GM21381 (cell line): ENCODE measurements around the gene SMYD3.

Experiments used
- ATAC-seq: cut with Tn5 transposase; IDR thresholded peaks from one replicate; pipeline ENCODE4 v1.9.1; 2021; ENCODE audit warnings: mild to moderate bottlenecking, moderate library complexity; ENCODE audit not compliant: unreplicated experiment

SMYD3 gene

GRCh38 chr1:246001837-246002230, 505.2 kb downstream of the SMYD3 start:
- ATAC-seq = no peak

GRCh38 chr1:246001142-246001836, 505.8 kb downstream of the SMYD3 start:
- no peak for ATAC-seq

- no peak for ATAC-seq
Measured at GRCh38 chr1:246000638-246001015, 506.5 kb downstream of the SMYD3 start.

GRCh38 chr1:245999697-246000637, 507.1 kb downstream of the SMYD3 start:
- peak; percentile 56 for ATAC-seq

- ATAC-seq = no peak
Measured at GRCh38 chr1:245997471-245998258, 509.4 kb downstream of the SMYD3 start.

- ATAC-seq = no peak
Measured at GRCh38 chr1:245996811-245997210, 510.3 kb downstream of the SMYD3 start.

- no peak for ATAC-seq
Measured at GRCh38 chr1:245995474-245995873, 511.6 kb downstream of the SMYD3 start.

GRCh38 chr1:245991266-245991665, 515.8 kb downstream of the SMYD3 start:
- ATAC-seq = no peak

GRCh38 chr1:245990315-245991022, 516.6 kb downstream of the SMYD3 start:
- peak; percentile 84 for ATAC-seq

- no peak for ATAC-seq
Measured at GRCh38 chr1:245988393-245989078, 518.5 kb downstream of the SMYD3 start.

GRCh38 chr1:245987997-245988392, 519.1 kb downstream of the SMYD3 start:
- no peak for ATAC-seq

- ATAC-seq = no peak
Measured at GRCh38 chr1:245987577-245987976, 519.5 kb downstream of the SMYD3 start.

- ATAC-seq = no peak
Measured at GRCh38 chr1:245987219-245987545, 519.9 kb downstream of the SMYD3 start.

- no peak for ATAC-seq
Measured at GRCh38 chr1:245986404-245987218, 520.5 kb downstream of the SMYD3 start.

GRCh38 chr1:245984390-245985155, 522.5 kb downstream of the SMYD3 start:
- ATAC-seq = peak; percentile 44

GRCh38 chr1:245983294-245983967, 523.6 kb downstream of the SMYD3 start:
- no peak for ATAC-seq

- no peak for ATAC-seq
Measured at GRCh38 chr1:245979589-245979988, 527.5 kb downstream of the SMYD3 start.

GRCh38 chr1:245978915-245979314, 528.2 kb downstream of the SMYD3 start:
- no peak for ATAC-seq
